ENCODE measurements around the gene CD247.

Gene CD247

DNA sequence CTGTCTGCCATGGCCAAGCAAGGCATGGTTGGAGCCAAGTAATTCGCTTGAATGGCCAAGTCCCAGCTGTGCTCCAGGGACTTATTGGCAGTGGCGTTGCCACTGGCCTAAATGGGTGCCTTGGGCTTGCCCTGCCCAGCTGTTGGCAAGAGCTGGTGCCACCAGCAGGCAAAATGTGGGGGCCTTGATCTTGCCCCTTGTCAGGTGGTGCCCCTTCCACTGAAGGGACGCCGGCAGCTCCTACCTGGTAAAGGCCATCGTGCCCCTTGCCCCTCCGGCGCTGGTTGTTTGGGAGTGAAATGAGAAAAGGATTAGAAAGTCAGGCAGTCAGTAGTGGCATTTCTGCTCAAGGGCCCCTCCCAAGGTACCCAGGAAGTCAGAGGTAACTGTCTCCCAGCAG is 85.5 kb downstream of the CD247 start:
- DNase-seq: no peak

- DNase-seq: no peak
Observed at GRCh38 chr1:167431909-167432650, 86.2 kb downstream of the CD247 start.

- no peak for DNase-seq
Observed at GRCh38 chr1:167431261-167431908, 86.9 kb downstream of the CD247 start.

GRCh38 chr1:167430849-167431242 is 87.5 kb downstream of the CD247 start:
- no peak for DNase-seq

DNA sequence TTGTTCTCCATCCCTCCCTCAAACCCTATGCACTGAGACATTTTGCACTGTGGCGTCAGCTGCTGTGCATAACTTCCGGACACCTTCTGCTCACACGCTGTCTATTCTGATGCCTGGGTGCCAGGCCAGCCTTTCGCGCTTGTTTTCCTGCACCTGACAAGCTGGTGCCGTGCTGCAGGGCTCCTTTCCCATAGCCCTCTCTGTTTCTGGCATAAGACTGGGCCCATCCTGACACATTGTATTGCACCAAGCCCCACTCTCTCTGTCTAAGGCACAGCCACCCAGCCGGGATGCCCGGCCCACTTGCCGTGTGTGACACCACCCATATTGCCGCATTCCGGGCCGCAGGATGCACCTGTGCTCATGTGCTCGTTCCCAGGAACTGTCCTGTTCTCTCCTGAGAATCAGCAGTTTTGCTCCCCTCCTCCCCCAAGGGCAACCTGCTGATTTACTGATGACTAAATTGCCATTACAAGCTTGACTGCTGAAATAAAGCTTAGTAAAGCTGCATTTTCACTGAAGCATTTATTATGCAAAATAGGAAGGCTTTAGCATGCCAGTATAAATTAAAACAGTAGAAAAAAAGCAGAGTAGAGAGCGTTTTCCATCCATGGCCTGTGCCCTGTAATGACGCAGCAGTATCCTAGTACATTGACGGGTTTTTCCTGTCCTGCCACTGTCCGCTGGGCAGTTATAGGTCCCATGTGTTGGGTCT is 88.0 kb downstream of the CD247 start:
- DNase-seq: no peak

- no peak for DNase-seq
Observed at GRCh38 chr1:167429612-167430011, 88.7 kb downstream of the CD247 start.

DNA sequence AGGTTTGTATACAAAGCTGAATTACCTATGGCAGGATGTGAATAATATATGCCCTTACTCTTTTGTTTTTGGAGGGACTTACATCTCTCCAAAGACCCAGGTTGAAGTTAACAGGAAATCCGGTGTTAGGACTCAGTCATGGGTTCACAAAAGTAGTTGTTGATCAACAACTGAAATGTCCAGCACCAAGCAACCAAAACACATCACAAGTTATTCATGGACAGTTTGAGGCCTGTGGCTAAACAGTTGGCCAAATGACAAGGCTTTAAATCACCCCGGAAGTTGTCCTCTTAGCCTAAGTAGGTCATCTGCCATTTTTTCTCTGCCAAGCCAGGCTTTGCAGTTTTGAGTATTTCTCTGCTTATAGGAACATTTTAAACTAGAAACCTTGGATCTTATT is 89.9 kb downstream of the CD247 start:
- DNase-seq: no peak

GRCh38 chr1:167427848-167428247 is 90.5 kb downstream of the CD247 start:
- DNase-seq: no peak

DNA sequence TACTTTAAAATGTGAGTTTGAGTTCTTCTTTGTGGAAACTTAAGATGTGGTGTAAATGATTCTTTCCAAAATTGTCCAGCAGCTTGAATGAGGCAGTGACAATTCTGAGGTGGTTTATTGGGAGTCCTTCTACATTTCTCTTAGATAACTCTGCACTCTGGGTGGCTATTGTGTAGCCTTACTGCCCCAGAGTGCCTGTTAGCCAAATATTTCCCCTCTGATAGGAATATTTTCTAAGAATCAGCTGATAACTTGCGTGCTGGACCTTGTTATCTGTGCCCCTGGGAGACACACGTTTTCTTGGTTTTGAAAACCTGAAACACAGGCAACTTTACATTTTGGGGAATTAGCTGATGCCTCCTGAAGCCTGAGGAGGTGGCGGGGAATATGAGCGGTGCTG is 91.6 kb downstream of the CD247 start:
- DNase-seq: no peak

GRCh38 chr1:167425482-167425881 is 92.8 kb downstream of the CD247 start:
- DNase-seq: no peak

GRCh38 chr1:167423684-167424619 is 94.4 kb downstream of the CD247 start:
- DNase-seq: no peak

- DNase-seq: no peak
Observed at GRCh38 chr1:167420510-167420909, 97.8 kb downstream of the CD247 start.

GRCh38 chr1:167419245-167419644 is 99.1 kb downstream of the CD247 start:
- no peak for DNase-seq

DNA sequence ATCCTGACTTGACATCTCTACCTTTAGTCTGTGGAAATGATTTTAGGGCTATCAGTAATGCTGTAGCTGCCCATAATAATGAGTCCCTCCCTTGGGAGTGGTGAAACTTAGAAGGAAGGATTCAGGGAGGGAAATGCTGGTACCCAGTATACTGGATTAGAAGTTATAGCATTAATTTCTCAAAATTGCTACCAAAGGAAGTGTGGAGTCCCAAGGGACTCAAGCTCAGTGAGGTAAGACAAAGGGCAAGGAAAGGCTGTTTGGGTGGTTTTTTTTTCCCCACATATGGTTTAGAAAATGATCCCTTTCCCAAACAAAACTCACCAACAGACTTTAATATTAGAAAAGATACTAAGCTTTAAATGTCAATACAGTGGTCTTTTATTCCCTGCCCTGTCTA is 99.9 kb downstream of the CD247 start:
- DNase-seq: no peak

DNA sequence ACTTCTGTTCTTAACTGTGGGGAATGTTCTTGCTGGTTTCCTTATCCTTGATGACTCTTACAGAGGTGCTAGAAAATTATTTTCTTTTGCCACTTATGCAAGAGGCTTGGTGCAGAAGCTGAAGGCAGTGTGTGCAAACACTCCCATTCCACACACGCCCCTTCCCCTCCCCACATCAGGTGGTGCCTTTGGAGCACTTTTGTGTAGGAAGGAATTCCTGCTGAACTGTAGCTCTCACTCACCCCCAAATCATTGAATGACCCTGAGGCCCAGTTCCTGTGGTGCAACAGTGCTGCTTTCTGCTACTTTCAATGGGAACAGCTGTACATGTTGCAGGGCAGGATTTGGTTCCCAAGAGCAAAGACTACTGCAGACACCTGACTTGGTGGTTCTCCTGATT is 101.8 kb downstream of the CD247 start:
- no peak for DNase-seq

DNA sequence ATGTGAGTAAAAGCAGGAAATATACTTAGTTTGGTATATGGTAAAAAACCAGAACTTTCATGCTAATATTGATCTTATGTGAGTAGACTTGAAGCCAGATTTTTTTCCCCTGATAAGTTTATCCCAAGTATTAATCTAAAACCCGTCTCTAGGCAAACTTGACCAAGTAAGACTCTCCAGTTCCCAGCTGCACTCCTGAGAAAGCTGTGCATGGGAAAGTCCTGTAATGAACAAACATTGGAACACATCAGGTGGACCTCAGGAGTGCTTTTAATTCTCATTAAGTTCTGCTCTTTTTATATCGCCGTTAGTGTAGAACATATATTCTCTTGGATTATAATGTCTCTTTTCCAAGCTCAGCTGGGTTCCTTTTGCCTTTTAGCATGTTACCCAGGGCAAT is 105.0 kb downstream of the CD247 start:
- no peak for DNase-seq

GRCh38 chr1:167412920-167413319 is 105.4 kb downstream of the CD247 start:
- no peak for DNase-seq

DNA sequence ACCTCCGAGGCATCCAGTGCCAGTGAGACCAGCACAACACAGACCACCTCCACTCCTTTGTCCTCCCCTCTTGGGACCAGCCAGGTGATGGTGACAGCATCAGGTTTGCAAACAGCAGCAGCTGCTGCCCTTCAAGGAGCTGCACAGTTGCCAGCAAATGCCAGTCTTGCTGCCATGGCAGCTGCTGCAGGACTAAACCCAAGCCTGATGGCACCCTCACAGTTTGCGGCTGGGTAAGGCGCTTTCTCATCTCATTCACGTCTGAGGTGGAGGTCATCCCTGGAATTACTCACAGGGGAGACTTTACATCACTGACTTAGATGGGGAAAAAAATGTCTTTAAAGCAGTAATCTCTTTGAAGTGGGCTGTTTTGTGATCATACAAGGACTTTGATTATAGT is 106.3 kb downstream of the CD247 start:
- peak; percentile 64 for DNase-seq

GRCh38 chr1:167409183-167409582 is 109.1 kb downstream of the CD247 start:
- no peak for DNase-seq

DNA sequence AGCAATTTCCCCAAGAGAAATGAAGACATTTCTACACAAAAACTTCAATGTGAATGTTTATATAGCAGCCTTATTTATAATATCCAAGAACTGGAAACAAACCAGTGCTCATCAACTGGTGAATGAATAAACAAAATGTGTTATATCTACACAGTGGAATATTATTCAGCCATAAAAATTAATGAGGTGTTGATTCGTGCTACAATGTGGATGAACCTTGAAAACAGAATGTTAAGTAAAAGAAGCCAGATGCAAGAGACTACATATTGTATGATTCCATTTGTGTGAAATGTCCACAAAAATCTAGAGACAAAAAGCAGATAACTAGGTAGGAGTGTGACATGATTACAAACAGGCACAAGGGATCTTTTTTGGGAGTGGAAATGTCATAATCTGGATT is 110.0 kb downstream of the CD247 start:
- no peak for DNase-seq

GRCh38 chr1:167404908-167405307 is 113.4 kb downstream of the CD247 start:
- no peak for DNase-seq

DNA sequence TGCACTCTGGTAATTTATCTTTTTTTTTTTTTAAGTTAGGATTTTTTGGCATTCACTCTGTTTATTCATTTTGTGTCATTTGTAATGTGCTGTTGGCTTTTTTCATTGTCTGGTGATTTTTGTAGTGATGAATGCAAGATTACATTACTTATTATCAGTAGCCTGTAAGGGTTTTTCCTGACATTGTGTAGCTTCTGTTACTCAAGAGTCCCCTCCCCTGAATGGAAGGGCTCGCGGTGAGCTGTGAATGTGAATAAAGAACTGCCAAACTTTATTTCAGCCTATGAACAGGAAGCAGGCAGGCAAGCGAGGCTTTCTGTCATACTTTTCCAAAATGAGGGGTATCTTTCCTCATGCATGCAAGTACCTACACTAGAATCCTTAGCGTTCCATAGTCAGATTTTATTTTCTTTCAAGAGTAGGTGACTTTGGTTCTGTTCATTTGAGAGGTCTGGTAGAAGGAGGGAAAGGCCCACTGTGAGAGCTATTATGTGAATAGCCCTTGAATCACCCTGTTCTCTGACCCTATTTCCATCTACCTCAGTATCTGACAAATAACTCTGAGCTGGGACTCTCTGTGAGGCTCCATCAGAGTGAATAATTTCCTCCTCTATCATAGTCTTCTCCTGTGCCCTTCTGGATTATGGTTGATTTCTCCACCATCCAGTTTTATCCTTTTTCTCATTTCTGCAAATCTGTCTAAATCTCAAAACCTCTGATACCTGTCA is 114.0 kb downstream of the CD247 start:
- DNase-seq: no peak
